Skeletal muscle satellite cell (primary cell): ENCODE results near the gene LCE3B. TPM values are rescaled to one million over a fixed set of nuclear protein-coding genes. Genes with fewer than 3 reads are reported as not detected.

Experiments
- H3K27me3 ChIP-seq: 2 replicates; pipeline ENCODE4 v1.7.0; 2013; ENCODE audit warnings: low read length; ENCODE audit not compliant: control insufficient read depth, insufficient read depth
- H3K36me3 ChIP-seq: 2 replicates; pipeline ENCODE4 v1.7.0; 2013; ENCODE audit warnings: mild to moderate bottlenecking, control low read depth, low read length; ENCODE audit not compliant: insufficient read depth
- H3K4me1 ChIP-seq: 2 replicates; pipeline ENCODE4 v1.7.0; 2013; ENCODE audit warnings: low read length; ENCODE audit not compliant: control insufficient read depth, insufficient read depth
- H3K4me2 ChIP-seq: 2 replicates; pipeline ENCODE4 v1.7.0; 2013; ENCODE audit warnings: mild to moderate bottlenecking, low read length
- H3K4me3 ChIP-seq: 2 replicates; pipeline ENCODE4 v1.7.0; 2013; ENCODE audit warnings: low read length
- H3K9ac ChIP-seq: 2 replicates; pipeline ENCODE4 v1.7.0; 2013; ENCODE audit warnings: mild to moderate bottlenecking, low read depth, low read length, moderate library complexity
- H3K9me3 ChIP-seq: replicated peaks from 2 replicates; pipeline ENCODE4 v1.7.0; 2013; ENCODE audit warnings: mild to moderate bottlenecking, control low read depth, low read length
- small RNA-seq: library from RNA; depleted of rRNA; stranded (forward); fragments of <200 nt; gene quantifications from one replicate; pipeline ENCODE3, GENCODE V24; 2012

LCE3B gene

DNA sequence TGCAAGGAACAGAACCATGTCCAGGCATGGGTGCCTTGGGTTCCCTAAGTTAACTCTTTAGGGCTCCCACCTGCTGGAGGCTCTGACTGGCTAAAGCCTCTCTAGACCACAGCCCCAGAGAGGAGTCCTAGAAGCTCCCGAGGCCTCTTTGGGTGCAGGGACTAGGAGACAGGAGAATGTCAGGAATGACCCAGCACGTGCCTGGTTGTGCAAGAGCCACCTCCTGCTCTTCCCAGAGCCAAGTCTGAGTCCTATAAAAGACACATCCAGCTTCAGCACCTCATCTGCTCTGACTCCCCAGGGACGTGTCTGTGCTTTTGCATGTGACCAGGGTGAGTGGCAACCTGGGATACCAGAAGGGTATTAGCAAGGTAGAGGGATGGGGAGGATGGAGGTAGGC is 49.5 kb downstream of the LCE3B start, which contains the start of gene LCE2D:
Gene LCE2D (plus strand): TSS at position 283 of the 400 bp plus-strand sequence. CDS start 726 bp downstream, outside the sequence.
- H3K27me3 ChIP-seq = peaks cover 17% of the 10 kb centered on the region
- H3K4me3 ChIP-seq = no peak within 1 kb of the TSS
- no peaks in the 10 kb centered on the region for H3K36me3 ChIP-seq
- H3K4me1 ChIP-seq = no peaks in the 10 kb centered on the region
- H3K9ac ChIP-seq = no peak within 1 kb of the TSS
- no peak within 1 kb of the TSS for H3K4me2 ChIP-seq
- no peaks in the 10 kb centered on the region for H3K9me3 ChIP-seq

Small RNA genes lying within 50 kb of the gene (small RNA-seq; reads per million reads assigned to genes)
- not detected for gene LCE3A
- gene LCE3B = not detected
